K562 (cell line): ENCODE measurements around the gene HIPK2. TPM values are rescaled to one million over a fixed set of nuclear protein-coding genes. Genes with fewer than 3 reads are reported as not detected.

Experiments
- E2F4 ChIP-seq: sonication (generic); formaldehyde crosslinking; IDR thresholded peaks from 2 replicates; pipeline ENCODE4 v1.8.0; 2022; ENCODE audit warnings: mild to moderate bottlenecking, low read depth, missing genetic modification reagents
- KAT7 ChIP-seq: sonication (generic); formaldehyde crosslinking; IDR thresholded peaks from 2 replicates; pipeline ENCODE4 v1.8.0; 2022; ENCODE audit warnings: missing genetic modification reagents, mild to moderate bottlenecking, borderline replicate concordance
- PRDM10 ChIP-seq: fragments of 450-650 bp; IDR thresholded peaks from 2 replicates; pipeline ENCODE4 v1.6.1; 2018; ENCODE audit not compliant: partially characterized antibody
- ZBTB1 ChIP-seq: sonication (generic); formaldehyde crosslinking; IDR thresholded peaks from 2 replicates; pipeline ENCODE4 v1.8.1; 2023; ENCODE audit warnings: missing genetic modification reagents, low read depth, mild to moderate bottlenecking, borderline replicate concordance
- ZNF407 ChIP-seq: fragments of 450-650 bp; IDR thresholded peaks from 2 replicates; pipeline ENCODE4 v1.6.1; 2016; ENCODE audit warnings: low read depth
- polyA plus RNA-seq, 8 experiments: library from polyadenylated mRNA; depleted of rRNA in 4 of 8; stranded (reverse) in 5 of 8; unstranded in 3 of 8; fragments of >200 nt; fragmentation: Nextera tagmentation in 2 of 8; fragmentation: Illumina TruSeq in 1 of 8; extraction: Ambion mirVana in 2 of 8; extraction: Trizol in 1 of 8; gene quantifications; 2 replicates each; pipeline versions ENCODE4 v1.2.1 to v1.2.3, GENCODE V29; 2011 to 2014; ENCODE audit warnings: inconsistent platforms in 1 of 8, missing spikeins in 1 of 8
- total RNA-seq, 7 experiments: library from RNA; depleted of rRNA in 6 of 7; stranded (reverse); fragments of >200 nt in 6 of 7; fragmentation: Illumina TruSeq in 2 of 7; extraction: Trizol in 2 of 7; gene quantifications; 2 replicates each; pipeline versions ENCODE4 v1.2.1 to v1.2.3, GENCODE V29; 2011 to 2021; ENCODE audit warnings: low replicate concordance in 1 of 7

The HIPK2 gene
- total and polyA plus RNA-seq, 9 of the 15 experiments (the other 6 are each of a cell fraction or from before 2014, with no cell fraction given): 0.69 to 19.8 (median 5.1) TPM

- TF ChIP-seq ZNF407 (no peak), PRDM10 (peak; percentile 92), KAT7 (no peak), ZBTB1 (no peak), E2F4 (CRISPR knock-in tag) (no peak)
These were observed 146.2 kb downstream of the HIPK2 start (continued) for GRCh38 chr7:139631520-139632031.
